GM21529 (cell line): ENCODE data around the gene GABRB2.
"Not testable (repeated sequence)": the region's sequence is repeated elsewhere in the genome, so short reads cannot be mapped to it uniquely, and the experiment has no call there.

Source experiments
- ATAC-seq: cut with Tn5 transposase; IDR thresholded peaks from one replicate; pipeline ENCODE4 v1.9.1; 2021; ENCODE audit not compliant: unreplicated experiment

The GABRB2 gene

DNA sequence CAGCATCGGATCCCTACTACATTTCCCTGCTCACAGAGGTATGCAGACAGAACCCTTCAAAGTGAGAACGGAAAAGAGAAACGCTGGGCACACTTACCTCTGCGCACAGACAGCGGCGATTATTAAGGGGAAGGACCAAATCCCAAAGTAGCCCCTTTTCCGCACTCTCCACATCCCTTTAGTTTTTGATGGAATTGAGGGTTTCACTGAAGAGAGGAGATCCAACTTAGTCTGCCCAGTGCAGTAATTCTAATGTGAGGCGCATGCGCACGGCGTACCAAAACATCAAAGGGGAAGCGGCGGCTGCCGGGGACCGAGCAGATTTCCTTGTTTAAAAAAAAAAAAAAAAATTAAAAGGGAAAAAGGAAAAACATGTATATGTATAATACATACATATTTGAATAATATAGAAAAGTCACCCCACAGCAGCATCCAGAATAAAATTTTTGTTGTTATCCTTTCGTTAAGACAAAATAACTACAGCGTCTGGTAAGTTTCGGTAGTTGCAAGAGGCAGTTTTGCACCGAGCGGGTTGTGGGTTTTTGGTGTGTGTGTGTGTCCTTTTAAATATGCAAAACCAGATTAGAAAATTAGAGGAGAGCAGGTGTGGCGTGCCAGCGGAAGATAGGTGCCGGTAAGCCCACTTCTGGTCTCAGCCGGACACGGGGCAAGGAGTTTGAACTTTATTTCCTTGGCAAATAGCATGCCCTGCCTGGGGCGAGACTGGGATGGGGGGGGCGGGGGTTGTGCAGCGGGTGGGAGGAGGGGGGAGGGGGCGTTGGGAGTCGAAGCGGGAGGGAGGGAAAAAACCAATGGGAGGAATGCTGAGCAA, at the start of gene GABRB2:
Gene GABRB2, minus strand, starts transcription at position 256 of the 832 bp plus-strand sequence. Its CDS starts 82 bp downstream, at position 174.
- ATAC-seq: peak; percentile 63

DNA sequence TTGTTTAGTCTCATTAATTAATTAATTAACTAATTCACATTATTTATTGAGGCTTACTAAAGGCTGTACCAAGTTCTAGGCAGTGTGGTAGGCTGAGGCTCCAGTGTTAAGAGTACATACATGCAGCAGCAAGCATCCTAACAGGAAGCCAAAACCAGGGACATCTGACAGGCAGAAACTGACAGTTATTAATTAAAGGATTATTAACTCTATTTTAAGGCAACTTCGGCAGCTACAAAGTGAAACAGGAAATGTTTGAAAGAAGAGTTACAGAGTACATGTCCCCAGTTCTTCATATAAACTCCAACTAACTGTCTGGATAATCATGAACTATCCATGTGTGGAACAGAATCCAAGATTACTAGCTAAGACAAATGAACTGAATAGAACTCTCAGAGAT, 39.3 kb upstream of the GABRB2 start:
- no peak for ATAC-seq

DNA sequence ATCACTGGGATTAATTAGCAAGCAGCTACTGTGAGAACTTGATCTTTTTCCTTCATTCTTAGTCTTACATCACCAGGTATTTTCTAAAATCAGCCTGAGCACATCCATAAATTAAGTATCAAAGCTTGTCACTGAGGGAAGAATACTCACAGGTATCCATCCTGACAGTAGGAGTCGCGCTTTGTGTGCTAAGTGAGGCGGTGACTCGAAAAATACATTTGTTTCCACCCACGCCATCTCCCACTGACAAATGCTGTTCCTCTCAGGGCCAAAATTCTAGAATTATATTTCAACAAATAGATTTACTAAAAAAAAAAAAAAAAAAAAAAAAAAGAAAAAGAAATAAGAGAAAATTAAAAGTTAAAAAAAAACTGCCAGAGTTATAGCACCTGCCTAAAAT, 34.1 kb upstream of the GABRB2 start:
- no peak for ATAC-seq

DNA sequence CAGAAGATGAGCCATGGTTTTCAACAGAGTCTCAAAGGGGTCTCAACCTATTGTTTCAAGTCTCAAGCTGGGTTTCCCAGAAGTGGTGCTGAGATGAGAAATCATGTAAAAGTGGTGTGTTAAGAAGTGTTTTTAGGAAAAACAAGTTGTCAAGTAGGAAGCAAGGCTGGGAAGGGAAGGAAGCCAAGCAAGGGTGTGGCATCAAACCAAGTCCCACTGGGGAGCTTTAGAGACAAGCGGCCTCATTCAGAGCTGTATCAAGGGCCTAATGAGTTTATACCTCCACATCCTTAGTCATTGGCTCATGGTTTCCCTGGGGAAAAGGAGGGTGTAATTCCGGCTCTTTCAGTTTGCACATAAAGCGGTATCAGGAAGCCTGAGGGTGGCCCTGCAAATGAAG, 26.4 kb upstream of the GABRB2 start:
- ATAC-seq: no peak

DNA sequence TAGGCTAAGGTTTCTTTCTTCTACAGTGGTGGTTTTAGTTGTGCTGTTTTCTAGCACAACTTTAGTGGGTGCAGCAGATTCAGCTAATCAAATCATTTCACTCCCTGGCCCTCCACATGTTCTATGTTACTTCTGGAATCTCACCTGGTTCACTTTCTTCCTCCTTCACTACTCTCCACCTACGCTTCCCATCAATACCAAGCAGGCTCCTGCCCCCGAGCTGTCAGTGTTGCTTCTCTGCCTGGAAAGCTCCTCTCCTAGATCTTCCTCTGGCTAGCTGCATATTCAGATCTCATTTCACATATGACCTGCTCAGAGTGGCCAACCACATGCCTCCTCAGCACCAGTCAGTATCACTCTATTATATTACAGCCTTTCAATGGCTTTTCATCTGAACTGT, 19.6 kb upstream of the GABRB2 start:
- ATAC-seq: no peak

DNA sequence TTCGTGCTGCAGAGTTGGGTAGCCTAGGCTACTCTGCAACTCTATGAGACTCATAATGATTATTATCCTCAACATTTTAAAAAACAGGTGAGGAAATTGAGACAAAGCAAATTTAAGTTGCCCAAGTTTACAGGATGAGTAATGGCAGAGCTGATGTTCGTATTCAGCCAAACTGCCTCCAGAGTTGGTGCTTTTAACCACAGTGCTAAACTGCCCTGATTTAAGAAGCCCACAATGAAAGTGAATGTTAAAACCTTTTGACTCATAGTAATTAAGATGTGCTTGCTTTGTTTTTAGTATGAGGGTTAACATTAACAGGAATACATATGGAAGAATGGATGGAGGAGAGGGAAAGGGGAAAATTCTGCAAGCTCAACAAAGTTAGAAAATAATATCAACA, 15.9 kb upstream of the GABRB2 start:
- ATAC-seq: no peak

DNA sequence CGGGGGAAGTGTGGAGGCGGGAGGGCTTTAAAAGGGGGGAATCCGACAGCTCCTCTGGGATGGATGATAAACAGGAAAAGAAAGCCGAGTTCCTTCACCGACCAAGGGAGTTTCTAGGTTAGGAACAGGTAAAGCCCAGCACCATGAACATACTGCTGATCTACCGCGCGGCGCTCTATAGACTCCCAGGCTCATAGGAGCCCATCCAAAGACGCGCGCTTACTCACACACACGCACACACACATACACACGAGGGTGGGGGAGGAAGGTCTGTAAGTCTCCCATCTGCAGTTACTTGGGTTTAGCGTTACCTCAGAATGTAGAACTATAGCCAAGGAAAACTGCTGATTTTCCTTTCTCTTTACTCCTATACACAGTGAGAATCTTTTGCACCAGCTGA, 2.6 kb upstream of the GABRB2 start:
- no peak for ATAC-seq

DNA sequence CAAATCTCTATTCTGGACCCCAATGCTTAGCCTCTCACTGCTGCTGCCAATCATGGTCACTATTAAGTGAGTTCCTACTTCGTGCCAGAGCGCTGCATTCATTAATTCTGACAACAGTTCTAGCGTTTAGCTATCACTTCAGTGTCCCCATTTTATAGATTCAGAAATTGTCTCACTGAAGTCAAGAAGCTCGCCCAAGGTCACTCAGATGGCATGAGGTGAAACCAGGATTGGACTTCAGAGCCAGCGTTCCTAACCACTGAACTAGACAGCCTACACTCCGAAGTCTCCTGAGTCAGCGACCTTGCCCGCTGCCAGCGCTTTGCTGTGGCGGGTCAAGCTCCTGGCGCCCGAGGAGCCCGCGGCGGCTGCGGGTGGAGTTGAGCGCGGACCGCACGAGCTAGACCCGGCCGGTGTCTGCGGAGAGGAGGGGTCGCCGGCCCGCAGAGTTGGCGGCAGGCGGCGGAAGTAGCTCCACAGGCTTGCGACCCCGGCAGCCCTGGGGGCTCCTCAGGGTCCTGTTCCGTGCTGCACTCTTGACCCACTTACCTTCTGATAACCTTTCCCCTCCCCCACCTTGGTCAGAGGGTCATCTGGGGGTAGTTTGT, 2.1 kb upstream of the GABRB2 start:
- ATAC-seq: no peak

DNA sequence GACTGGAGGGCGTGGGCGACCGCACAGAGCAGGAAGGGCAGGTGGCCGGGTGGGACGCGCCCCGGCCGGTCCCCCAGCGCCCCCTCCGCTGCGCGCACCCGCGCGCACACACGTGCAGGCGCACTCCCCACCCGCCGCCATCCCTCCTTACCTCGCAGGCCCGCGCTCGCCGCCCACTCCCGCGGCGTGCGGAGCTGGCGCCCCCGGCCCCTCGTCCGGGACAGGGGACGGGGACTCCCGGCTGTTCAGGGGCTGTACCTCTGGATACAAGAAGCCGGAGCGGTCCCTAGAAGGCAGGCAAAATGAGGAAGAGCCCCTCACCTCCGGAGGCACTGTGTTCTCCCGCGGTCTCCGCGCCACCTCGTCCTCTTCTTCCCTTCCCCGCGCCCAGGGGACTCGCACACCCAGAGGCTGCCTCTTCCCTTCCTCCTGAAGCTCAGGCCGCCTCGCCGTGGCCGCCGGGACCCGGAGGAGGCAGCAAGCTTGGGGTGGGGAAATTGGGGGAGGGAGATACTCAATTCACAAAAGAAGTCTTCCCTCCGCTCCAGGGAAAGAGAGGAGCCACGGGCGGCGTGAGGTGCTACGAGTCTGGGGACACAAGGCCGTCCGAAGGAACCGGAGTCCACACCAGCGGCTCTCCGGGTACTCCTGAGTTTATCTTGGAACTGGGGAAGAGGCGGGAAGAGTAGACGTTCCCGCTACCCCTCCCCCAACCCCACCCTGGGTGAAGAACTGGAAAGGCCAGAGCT, 1.4 kb upstream of the GABRB2 start:
- ATAC-seq: no peak

DNA sequence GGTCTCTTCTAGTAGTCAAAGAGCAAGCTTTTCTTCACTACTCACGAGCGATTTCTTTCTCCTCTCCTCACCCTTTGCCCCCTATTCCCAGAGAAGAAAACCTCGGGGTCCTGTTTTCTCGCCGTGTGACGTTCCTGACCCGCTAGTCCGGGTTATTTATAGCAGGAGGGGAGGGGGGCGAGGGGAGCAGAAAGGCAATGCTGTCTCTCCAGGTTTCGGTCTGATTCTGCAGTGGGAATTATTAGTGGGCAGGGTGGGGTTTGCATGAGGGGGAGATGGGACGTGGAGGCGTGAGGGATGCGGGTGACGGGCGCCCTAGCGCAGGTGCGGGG, 847 bp upstream of the GABRB2 start:
- no peak for ATAC-seq

DNA sequence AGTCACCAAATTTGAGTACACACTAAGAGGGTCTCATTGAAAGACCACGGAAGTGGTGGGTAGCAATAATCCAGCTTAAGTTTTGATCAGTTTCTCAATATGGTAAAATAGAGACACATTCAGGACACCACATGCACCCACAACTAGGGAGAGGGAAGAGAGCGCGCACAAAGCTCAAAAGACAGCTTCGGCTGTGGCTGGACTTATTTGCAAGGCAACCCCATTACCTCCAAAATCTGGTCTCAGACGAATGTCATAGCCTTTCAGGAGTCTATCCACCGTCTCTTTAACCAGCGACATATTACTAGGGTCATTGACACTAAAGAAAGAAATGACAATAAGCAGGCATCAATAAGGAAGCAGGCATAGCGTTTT, 443 bp downstream of the GABRB2 start:
- ATAC-seq: peak; percentile 10

DNA sequence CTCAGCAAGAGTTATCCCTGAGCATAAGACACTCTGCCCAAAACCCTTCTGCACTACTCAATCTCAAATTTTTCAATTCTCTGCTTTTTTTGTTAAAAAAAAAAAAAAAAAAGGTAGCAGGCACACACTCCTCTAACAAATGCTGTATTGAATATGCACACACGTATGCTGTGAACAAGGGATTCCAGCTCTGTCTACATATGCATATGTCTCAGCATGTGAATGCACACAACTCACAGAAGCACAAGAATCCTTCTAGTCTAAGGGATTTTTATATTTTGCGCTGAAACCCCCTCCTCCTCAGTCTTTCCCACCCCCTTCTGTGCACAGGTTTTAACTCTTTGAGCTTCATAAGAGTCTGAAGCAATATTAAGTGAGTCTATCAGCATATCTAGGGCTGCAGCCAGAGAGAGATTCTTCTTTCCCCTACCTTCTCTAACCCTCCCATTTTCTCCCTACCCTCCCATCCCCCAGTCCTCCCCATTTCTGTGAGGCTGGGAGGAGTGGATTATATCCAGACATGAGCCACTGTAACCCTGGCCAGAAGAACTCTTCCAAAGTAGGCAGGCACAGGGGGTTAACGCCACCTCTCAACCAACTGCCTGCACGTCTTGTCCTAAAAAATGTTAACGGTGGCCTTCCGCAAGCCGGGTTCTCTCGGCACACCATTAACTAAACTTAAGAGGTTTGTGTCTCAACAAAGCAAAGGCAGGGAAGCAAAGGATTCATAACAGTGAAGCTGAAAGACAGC, 1.0 kb downstream of the GABRB2 start:
- ATAC-seq: no peak

DNA sequence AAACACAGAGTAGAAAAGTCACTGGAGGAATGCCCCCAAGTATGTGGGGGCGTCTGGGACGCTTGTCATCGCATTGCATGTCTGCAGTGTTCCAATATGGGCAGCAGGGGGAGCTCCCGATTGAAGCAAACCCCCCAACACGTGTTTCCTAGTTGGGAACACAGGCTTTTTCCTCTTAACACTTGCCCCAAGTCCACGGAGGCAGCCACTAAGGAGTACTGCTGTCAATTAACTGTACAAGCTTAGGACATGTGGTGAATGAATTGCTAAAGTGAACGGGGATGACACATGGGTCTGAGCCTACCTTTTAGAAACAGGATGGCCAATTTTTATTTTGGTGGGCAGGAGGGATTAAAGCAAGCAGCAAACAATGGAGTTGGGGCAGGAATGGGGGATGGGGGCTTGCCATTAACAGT, 2.2 kb downstream of the GABRB2 start:
- peak; percentile 61 for ATAC-seq

DNA sequence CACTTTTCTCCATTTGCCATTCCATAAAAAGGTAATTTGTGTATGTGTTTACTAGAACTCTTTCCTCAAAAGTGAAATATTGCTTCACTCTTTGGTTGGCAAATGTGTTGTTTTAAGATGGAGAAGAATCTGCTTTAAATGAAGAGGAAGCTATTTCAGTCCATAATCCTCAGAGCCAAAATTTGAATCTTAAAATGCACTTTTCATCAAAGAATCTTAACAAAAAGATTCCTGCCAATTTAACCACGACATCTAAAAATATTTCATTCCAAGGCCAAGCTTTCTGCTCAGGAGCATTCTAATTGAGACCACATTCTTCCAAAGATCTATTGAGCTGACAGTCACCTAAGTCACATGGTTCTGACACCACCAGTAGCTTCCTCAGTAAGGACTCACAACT, 7.5 kb downstream of the GABRB2 start:
- no peak for ATAC-seq

DNA sequence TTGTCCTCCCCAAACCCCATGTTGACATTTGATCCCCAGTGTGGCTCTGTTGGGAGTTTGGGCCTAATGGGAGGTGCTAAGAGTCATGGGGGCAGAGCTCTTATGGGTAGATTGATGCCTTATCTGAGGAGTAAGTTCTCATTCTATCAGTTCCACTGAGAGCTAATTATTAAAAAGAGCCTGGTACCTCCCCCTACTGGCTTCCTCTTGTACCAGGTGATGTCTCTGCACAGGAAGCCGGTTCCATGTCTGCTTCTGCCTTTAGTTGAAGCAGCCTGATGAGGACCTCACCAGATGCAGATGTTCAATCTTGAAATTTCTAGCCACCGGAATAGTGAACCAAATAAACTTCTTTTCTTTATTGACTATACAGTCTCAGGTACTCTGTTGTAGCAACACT, 10.8 kb downstream of the GABRB2 start:
- ATAC-seq: peak; percentile 85

DNA sequence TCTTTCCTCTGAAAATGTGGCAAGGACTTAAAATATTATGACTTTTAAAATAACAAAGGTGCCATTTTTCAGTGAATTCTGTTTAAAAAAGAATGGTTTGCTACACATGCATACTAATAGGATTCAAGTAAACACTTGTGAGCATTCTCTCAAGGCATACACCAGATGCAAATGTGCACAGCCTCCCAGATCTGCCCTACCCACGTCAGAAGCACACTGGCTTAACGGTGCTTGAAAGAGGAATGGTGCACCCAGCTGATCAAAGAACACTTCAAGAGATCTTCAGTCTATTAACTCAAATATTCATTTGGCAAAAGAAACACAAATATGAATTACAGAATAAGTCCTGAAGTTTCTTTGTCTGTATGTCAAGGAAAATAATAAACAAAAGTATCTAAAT, 15.8 kb downstream of the GABRB2 start:
- peak; percentile 56 for ATAC-seq

DNA sequence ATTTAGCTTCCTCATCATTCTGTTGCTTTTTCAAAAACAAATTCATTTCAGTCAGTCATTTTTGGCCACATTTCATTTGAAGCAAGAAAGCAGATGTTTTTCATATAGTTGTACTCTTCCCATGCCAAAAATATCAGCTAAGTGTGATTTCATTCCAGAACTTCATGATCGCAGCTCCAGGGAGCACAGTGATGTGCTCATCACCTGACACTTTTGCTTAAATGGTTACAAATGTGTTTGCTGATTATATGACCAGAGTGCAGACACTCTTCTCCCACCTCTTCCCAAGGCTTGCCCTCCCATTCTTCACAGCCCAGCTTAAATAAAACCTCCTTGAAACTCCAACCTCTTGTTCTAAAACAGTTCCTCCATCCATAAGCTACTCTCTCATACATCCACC, 32.6 kb downstream of the GABRB2 start:
- no peak for ATAC-seq

DNA sequence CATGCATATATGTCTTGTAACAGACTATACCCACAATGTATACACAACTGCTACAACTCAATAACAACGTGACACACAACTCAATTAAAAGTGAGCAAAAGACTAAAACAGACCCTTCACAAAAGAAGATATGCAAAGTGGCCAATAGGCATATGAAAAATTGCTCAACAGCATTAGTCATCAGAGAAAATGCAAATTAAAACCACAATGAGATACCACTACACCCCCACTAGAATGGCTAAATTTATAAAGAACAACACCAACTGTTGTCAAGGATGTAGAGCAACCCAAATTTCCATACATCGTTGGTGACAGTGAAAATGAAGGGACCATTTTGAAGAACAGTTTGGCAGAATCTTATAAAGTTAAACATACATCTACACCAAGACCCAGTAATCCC, 38.9 kb downstream of the GABRB2 start:
- ATAC-seq: peak; percentile 62

DNA sequence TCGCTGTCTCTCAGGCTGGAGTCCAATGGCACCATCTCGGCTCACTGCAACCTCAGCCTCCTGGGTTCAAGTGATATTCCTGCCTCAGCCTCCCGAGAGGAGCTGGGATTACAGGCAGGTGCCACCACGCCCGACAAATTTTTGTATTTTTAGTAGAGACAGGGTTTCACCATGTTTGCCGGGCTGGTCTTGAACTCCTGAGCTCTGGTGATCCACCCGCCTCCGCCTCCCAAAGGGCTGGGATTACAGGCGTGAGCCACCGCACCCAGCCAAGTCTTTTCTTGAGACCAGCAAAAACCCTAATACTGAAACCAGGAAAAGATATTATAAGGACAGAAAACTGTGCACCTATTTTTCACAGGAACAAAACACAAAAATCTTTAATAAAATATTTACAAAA, 41.4 kb downstream of the GABRB2 start:
- ATAC-seq: not testable (repeated sequence)

DNA sequence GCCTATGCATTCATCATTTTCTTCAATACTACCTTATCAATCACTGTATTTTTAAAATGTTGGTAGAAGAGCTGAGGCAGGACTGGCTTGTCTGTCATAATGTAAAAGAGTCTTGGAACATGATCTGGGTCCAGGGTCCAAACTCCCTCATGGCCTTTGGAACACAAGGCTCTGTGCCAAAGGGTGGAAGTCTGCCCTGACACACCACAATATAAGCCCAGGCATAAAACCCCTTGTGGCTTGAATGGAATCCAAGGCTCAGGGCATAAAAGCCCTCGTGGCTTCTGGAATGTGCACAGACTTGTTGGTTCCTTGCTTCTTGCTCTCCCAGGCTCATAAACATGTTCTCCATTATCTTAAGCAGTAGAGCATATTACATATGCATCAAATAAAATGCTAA, 48.0 kb downstream of the GABRB2 start:
- ATAC-seq: no peak

DNA sequence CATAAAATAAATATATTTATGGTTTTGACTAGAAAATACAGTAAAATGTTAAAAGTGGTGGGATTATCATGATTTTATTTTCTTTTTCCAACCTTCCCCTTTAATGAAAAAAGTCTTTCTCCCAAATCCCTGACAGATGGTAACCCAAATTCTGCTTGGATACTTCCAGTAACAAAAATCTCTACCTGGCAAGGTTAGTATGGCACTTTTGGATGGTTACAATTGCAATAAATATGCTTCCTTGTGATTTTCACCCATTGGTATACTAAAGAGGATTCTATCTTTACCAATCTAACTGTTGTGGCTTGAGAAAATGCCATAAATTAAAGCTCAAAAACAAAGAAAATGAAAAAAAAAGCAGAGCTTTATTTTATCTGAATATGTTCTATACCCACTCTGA, 62.8 kb downstream of the GABRB2 start:
- ATAC-seq: no peak
